ENCODE results near the gene UBR2.

DNA sequence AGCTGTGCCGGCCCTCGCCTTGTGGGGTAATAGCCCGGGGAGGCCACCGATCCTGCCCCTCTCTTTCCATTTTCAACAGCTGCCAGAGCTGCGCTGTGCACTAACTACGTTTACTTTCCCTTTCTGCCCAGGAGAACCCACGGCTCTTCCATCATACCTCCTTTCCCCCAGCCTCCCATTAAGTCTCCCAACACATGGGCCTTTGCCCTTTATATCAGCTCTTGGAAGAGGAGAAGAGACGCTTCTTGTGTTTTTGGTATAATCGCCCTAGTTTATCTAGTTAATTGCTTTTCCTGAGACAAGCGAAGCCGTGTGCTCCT is 637 bp downstream of the UBR2 start:
- TF ChIP-seq, protein P1, sequence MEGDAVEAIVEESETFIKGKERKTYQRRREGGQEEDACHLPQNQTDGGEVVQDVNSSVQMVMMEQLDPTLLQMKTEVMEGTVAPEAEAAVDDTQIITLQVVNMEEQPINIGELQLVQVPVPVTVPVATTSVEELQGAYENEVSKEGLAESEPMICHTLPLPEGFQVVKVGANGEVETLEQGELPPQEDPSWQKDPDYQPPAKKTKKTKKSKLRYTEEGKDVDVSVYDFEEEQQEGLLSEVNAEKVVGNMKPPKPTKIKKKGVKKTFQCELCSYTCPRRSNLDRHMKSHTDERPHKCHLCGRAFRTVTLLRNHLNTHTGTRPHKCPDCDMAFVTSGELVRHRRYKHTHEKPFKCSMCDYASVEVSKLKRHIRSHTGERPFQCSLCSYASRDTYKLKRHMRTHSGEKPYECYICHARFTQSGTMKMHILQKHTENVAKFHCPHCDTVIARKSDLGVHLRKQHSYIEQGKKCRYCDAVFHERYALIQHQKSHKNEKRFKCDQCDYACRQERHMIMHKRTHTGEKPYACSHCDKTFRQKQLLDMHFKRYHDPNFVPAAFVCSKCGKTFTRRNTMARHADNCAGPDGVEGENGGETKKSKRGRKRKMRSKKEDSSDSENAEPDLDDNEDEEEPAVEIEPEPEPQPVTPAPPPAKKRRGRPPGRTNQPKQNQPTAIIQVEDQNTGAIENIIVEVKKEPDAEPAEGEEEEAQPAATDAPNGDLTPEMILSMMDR (IDR thresholded peaks at IDR 0.05; ENCODE audit: low read depth, low read length), result no peak
- TF ChIP-seq EZH2phosphoT487 (IDR thresholded peaks at IDR 0.05; ENCODE audit: low read depth), result no peak

All from OCI-LY3 (cell line).